NCI-H510A (cell line): ENCODE data around the gene LGALS7.
A peak's percentile ranks its signal among the peaks of the same experiment; 100 is the strongest.

Experiments
- DNase-seq: peaks from one replicate; lab custom pipeline; 2025; lab: John Stamatoyannopoulos, UW

LGALS7 gene

GRCh38 chr19:38739440-38740256 is 33.7 kb downstream of the LGALS7 start:
- no peak for DNase-seq

- DNase-seq = no peak
Observed at GRCh38 chr19:38737921-38738737, 35.2 kb downstream of the LGALS7 start.

- DNase-seq = no peak
Observed at GRCh38 chr19:38737281-38737865, 35.9 kb downstream of the LGALS7 start.

- peak; percentile 52 for DNase-seq
Observed at GRCh38 chr19:38736413-38737280, 36.7 kb downstream of the LGALS7 start.

GRCh38 chr19:38736036-38736412 is 37.3 kb downstream of the LGALS7 start:
- DNase-seq = no peak

- DNase-seq = no peak
Observed at GRCh38 chr19:38735257-38735686, 38.0 kb downstream of the LGALS7 start.

GRCh38 chr19:38734426-38735256 is 38.7 kb downstream of the LGALS7 start:
- no peak for DNase-seq

GRCh38 chr19:38734176-38734425 is 39.2 kb downstream of the LGALS7 start:
- no peak for DNase-seq

GRCh38 chr19:38733493-38734175 is 39.7 kb downstream of the LGALS7 start:
- no peak for DNase-seq

GRCh38 chr19:38733241-38733492 is 40.1 kb downstream of the LGALS7 start:
- DNase-seq = no peak

GRCh38 chr19:38731654-38732301 is 41.5 kb downstream of the LGALS7 start:
- peak; percentile 55 for DNase-seq

GRCh38 chr19:38730731-38731589 is 42.4 kb downstream of the LGALS7 start:
- DNase-seq = no peak

GRCh38 chr19:38730470-38730730 is 42.9 kb downstream of the LGALS7 start:
- no peak for DNase-seq

GRCh38 chr19:38729653-38730469 is 43.5 kb downstream of the LGALS7 start:
- peak; percentile 6 for DNase-seq

- DNase-seq = no peak
Observed at GRCh38 chr19:38728752-38729541, 44.4 kb downstream of the LGALS7 start.

- DNase-seq = no peak
Observed at GRCh38 chr19:38727868-38728660, 45.3 kb downstream of the LGALS7 start.

- no peak for DNase-seq
Observed at GRCh38 chr19:38727306-38727867, 45.9 kb downstream of the LGALS7 start.
